Tongue (tissue), 2 donors: Measurements from ENCODE around the gene TTC24. TPM values are rescaled to one million over a fixed set of nuclear protein-coding genes. Genes with fewer than 3 reads are reported as not detected.

ENCODE experiments used
- DNase-seq: peaks from one replicate; pipeline ENCODE4 v3.0.0-alpha.2; 2015
- total RNA-seq: library from RNA; depleted of rRNA; stranded (reverse); fragments of >200 nt; gene quantifications from one replicate; pipeline ENCODE4 v1.2.3, GENCODE V29; 2014

TTC24 gene
- total RNA-seq, 1 donor from 2014 or later = 0.82 TPM

- DNase-seq = no peak
These were observed 24.6 kb upstream of the TTC24 start for GRCh38 chr1:156554971-156555370.

- no peak for DNase-seq
These were observed 23.8 kb upstream of the TTC24 start for GRCh38 chr1:156555715-156556114.

- no peak for DNase-seq
These were observed 23.2 kb upstream of the TTC24 start for GRCh38 chr1:156556354-156556753.

GRCh38 chr1:156559086-156559796 is 20.3 kb upstream of the TTC24 start:
- no peak for DNase-seq

- no peak for DNase-seq
These were observed 19.6 kb upstream of the TTC24 start for GRCh38 chr1:156559797-156560385.

- DNase-seq = no peak
These were observed 18.8 kb upstream of the TTC24 start for GRCh38 chr1:156560585-156561163.

- no peak for DNase-seq
These were observed 14.0 kb upstream of the TTC24 start for GRCh38 chr1:156565519-156565918.

- DNase-seq = no peak
These were observed 13.1 kb upstream of the TTC24 start for GRCh38 chr1:156566436-156566835.

- peak; percentile 60 for DNase-seq
These were observed 8.2 kb upstream of the TTC24 start for GRCh38 chr1:156571261-156571852.

- peak; percentile 93 for DNase-seq
These were observed 7.4 kb upstream of the TTC24 start, which contains the start of gene IQGAP3 for GRCh38 chr1:156571919-156572662. Gene IQGAP3, minus strand, starts transcription at chr1:156572565. Its CDS starts 36 bp downstream, at chr1:156572529.

GRCh38 chr1:156572663-156573018 is 6.9 kb upstream of the TTC24 start:
- DNase-seq = no peak

- no peak for DNase-seq
These were observed 5.4 kb upstream of the TTC24 start for GRCh38 chr1:156574039-156574633.

- DNase-seq = no peak
These were observed 2.0 kb upstream of the TTC24 start for GRCh38 chr1:156577550-156577949.

GRCh38 chr1:156578055-156578454 is 1.5 kb upstream of the TTC24 start:
- DNase-seq = no peak

GRCh38 chr1:156581661-156582387 is 2.3 kb downstream of the TTC24 start:
- DNase-seq = no peak

GRCh38 chr1:156582388-156583017 is 3.0 kb downstream of the TTC24 start:
- no peak for DNase-seq

- DNase-seq = peak; percentile 88
These were observed 4.5 kb downstream of the TTC24 start for GRCh38 chr1:156583821-156584622.

GRCh38 chr1:156584813-156585212 is 5.3 kb downstream of the TTC24 start:
- DNase-seq = no peak

GRCh38 chr1:156586323-156586722 is 6.8 kb downstream of the TTC24 start:
- no peak for DNase-seq

- DNase-seq = no peak
These were observed 7.5 kb downstream of the TTC24 start for GRCh38 chr1:156586892-156587477.
